ENCODE measurements around the gene HCAR3. TPM values are rescaled to one million over a fixed set of nuclear protein-coding genes. Genes with fewer than 3 reads are reported as not detected.
A peak's percentile ranks its signal among the peaks of the same experiment; 100 is the strongest.

HCAR3 gene
- total RNA-seq, 1 experiment from 2014 or later, result 0.17 TPM

DNA sequence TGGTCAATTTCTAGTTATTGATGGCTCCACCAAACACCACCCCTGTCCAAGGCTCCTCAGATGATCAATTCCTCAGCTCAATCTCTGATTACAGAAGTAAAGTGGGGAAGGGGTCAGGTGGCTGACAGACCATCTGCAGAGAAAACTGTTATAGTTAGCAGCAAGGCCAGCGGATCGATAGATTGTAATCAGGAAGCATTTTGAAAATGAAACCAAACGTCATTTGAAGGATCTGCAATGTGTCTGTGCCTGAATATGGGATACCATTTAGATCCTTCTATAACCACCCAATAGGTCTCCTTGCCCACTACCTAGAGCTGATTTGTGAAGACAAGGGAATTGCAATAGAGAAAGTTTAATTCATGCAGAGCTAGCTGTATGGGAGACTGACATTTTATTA lies 25.0 kb downstream of the HCAR3 start:
- H3K4me1 Mint-ChIP-seq (ENCODE audit: low read depth, unreplicated experiment), result peaks cover 23% of the 10 kb centered on the region
- no peaks in the 10 kb centered on the region for H3K9me3 Mint-ChIP-seq (ENCODE audit: low read depth, unreplicated experiment)
- DNase-seq, result no peak
- peaks cover 3% of the 10 kb centered on the region for H3K36me3 Mint-ChIP-seq (ENCODE audit: insufficient read depth, unreplicated experiment)
- no peak overlapping the region for H3K4me3 Mint-ChIP-seq (ENCODE audit: low read depth, unreplicated experiment)
- H3K27ac Mint-ChIP-seq (ENCODE audit: unreplicated experiment), result no peak overlapping the region
- TF ChIP-seq, protein P1, sequence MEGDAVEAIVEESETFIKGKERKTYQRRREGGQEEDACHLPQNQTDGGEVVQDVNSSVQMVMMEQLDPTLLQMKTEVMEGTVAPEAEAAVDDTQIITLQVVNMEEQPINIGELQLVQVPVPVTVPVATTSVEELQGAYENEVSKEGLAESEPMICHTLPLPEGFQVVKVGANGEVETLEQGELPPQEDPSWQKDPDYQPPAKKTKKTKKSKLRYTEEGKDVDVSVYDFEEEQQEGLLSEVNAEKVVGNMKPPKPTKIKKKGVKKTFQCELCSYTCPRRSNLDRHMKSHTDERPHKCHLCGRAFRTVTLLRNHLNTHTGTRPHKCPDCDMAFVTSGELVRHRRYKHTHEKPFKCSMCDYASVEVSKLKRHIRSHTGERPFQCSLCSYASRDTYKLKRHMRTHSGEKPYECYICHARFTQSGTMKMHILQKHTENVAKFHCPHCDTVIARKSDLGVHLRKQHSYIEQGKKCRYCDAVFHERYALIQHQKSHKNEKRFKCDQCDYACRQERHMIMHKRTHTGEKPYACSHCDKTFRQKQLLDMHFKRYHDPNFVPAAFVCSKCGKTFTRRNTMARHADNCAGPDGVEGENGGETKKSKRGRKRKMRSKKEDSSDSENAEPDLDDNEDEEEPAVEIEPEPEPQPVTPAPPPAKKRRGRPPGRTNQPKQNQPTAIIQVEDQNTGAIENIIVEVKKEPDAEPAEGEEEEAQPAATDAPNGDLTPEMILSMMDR (IDR thresholded peaks at IDR 0.05; ENCODE audit: unreplicated experiment), result no peak
- intact Hi-C loops (cut with micrococcal nuclease; ENCODE audit: unreplicated experiment), result no loop called here
- CTCF ChIA-PET, result interaction anchor here (1.4 kb wide), 1 partner anchor 9 kb away, joined by 3 read pairs; no protein-coding TSS in a partner anchor
- BruUV-seq (replicated peaks), result no TSS peak
- H3K27me3 Mint-ChIP-seq (ENCODE audit: unreplicated experiment), result no peaks in the 10 kb centered on the region

DNA sequence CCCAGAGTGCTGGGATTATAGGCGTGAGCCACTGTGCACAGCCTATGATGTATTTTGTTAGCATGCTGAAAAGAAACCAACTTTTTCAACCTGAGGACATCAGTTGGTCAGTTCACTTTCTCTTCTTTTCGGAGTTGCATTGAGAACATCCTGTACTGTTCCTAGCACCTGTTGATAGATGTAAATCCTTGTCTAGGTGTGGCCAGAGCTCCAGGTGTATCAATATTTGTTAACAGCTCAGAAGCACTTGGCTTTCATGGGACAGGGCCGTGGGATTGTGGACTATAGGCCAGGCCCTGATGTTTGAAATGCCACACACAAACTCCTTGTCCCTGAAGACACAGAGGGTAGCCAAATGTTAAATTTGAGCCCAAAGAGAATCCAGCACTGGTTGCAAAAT lies 28.3 kb downstream of the HCAR3 start:
- no peak overlapping the region for H3K4me3 Mint-ChIP-seq (ENCODE audit: low read depth, unreplicated experiment)
- H3K27me3 Mint-ChIP-seq (ENCODE audit: unreplicated experiment), result no peaks in the 10 kb centered on the region
- peaks cover 3% of the 10 kb centered on the region for H3K36me3 Mint-ChIP-seq (ENCODE audit: insufficient read depth, unreplicated experiment)
- TF ChIP-seq, protein P1 (IDR thresholded peaks at IDR 0.05; ENCODE audit: unreplicated experiment), result no peak
- no TSS peak for BruUV-seq (replicated peaks)
- intact Hi-C loops (cut with micrococcal nuclease; ENCODE audit: unreplicated experiment), result no loop called here
- H3K9me3 Mint-ChIP-seq (ENCODE audit: low read depth, unreplicated experiment), result no peaks in the 10 kb centered on the region
- DNase-seq, result no peak
- peaks cover 11% of the 10 kb centered on the region for H3K4me1 Mint-ChIP-seq (ENCODE audit: low read depth, unreplicated experiment)
- CTCF ChIA-PET, result no interaction called here
- no peak overlapping the region for H3K27ac Mint-ChIP-seq (ENCODE audit: unreplicated experiment)

DNA sequence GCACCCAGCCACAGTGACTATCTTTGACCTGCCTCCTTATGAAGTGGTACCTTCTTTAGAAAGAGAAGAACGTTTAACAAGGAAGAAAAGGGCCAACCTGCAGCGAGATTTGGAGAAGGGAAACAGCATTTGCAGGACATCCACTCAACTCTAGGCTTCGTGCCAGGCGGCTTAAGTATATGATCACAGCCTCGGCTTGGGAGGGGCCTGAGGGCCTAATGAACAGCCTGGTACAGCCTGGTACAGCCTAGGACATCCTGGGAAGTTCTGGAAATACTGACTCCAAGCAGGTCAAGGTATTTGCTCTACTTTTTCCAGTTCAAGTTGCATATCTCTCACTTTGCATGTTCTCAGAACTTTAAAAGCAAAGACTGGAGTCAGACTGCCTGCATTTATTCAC lies 29.5 kb downstream of the HCAR3 start:
- peak; percentile 20 for DNase-seq
- CTCF ChIA-PET, result no interaction called here
- H3K27ac Mint-ChIP-seq (ENCODE audit: unreplicated experiment), result no peak overlapping the region
- no peaks in the 10 kb centered on the region for H3K9me3 Mint-ChIP-seq (ENCODE audit: low read depth, unreplicated experiment)
- no peak overlapping the region for H3K4me3 Mint-ChIP-seq (ENCODE audit: low read depth, unreplicated experiment)
- TF ChIP-seq, protein P1 (IDR thresholded peaks at IDR 0.05; ENCODE audit: unreplicated experiment), result no peak
- intact Hi-C loops (cut with micrococcal nuclease; ENCODE audit: unreplicated experiment), result no loop called here
- BruUV-seq (replicated peaks), result no TSS peak
- no peaks in the 10 kb centered on the region for H3K27me3 Mint-ChIP-seq (ENCODE audit: unreplicated experiment)
- peaks cover 3% of the 10 kb centered on the region for H3K36me3 Mint-ChIP-seq (ENCODE audit: insufficient read depth, unreplicated experiment)
- no peaks in the 10 kb centered on the region for H3K4me1 Mint-ChIP-seq (ENCODE audit: low read depth, unreplicated experiment)

DNA sequence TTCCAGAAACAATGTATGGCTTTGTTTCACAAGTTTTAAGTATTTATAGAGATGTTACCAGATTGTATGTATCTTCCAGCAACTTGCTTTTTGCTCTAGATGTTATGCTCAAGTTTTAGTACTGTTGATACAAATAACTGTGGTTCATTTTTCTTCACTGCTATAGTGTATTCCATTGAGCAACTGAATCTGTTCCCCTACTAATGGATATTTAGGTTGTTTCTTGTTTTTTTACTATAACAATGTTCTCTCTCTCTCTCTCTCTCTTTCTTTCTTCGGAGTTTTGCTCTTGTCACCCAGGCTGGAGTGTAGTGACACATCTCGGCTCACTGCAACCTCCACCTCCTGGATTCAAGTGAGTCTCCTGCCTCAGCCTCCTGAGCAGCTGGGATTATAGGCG lies 30.1 kb downstream of the HCAR3 start:
- Mint-ChIP-seq H3K27me3 (ENCODE audit: unreplicated experiment) (no peaks in the 10 kb centered on the region), H3K27ac (ENCODE audit: unreplicated experiment) (no peak overlapping the region), H3K9me3 (ENCODE audit: low read depth, unreplicated experiment) (no peaks in the 10 kb centered on the region), H3K36me3 (ENCODE audit: insufficient read depth, unreplicated experiment) (peaks cover 3% of the 10 kb centered on the region), H3K4me1 (ENCODE audit: low read depth, unreplicated experiment) (no peaks in the 10 kb centered on the region), H3K4me3 (ENCODE audit: low read depth, unreplicated experiment) (no peak overlapping the region)
- BruUV-seq (replicated peaks), result no TSS peak
- intact Hi-C loops (cut with micrococcal nuclease; ENCODE audit: unreplicated experiment), result no loop called here
- DNase-seq, result no peak
- CTCF ChIA-PET, result no interaction called here
- TF ChIP-seq, protein P1 (IDR thresholded peaks at IDR 0.05; ENCODE audit: unreplicated experiment), result no peak

Data from Calu3 (cell line).